Naive thymus-derived CD8-positive, alpha-beta T cell (primary cell): ENCODE measurements around the gene ETV2. TPM values are rescaled to one million over a fixed set of nuclear protein-coding genes. Genes with fewer than 3 reads are reported as not detected.
A peak's percentile ranks its signal among the peaks of the same experiment; 100 is the strongest.
"Not testable (repeated sequence)": the region's sequence is repeated elsewhere in the genome, so short reads cannot be mapped to it uniquely, and the experiment has no call there.

ENCODE experiments used
- ATAC-seq, 2 donors: fragments of 150-1000 bp; cut with Tn5 transposase in 1 of 2; sonication (Bioruptor Pico), chemical (Tn5 transposase) in 1 of 2; 1 replicate in 1 of 2; 2 replicates in 1 of 2; pipeline ENCODE4 v1.10.0; 2021; ENCODE audit warnings: mild to moderate bottlenecking in 2 of 2, moderate library complexity in 2 of 2
- POLR2A ChIA-PET: fragments of 350-600 bp; sonication (Branson Sonifier 250); formaldehyde crosslinking; loops from one replicate; lab custom pipeline; 2021; ENCODE audit warnings: antibody characterized with exemption; lab: Charles Lee
- DNase-seq, 10 donors: peaks; one replicate each; pipeline versions ENCODE4 v3.0.0 to v3.0.0-alpha.2; 2020 to 2022
- H3K27ac Mint-ChIP-seq, 10 donors: one replicate each; pipeline ENCODE4 v1.8.0; 2020 to 2022; ENCODE audit warnings: mild to moderate bottlenecking in 10 of 10, mixed read lengths in 10 of 10, moderate library complexity in 4 of 10, inconsistent platforms in 1 of 10
- H3K27me3 Mint-ChIP-seq, 5 donors: one replicate each; pipeline ENCODE4 v1.8.0; 2021 to 2022; ENCODE audit warnings: mixed read lengths in 5 of 5
- H3K36me3 Mint-ChIP-seq, 3 donors: one replicate each; pipeline ENCODE4 v1.8.0; 2020 to 2022; ENCODE audit warnings: mixed read lengths in 3 of 3, mild to moderate bottlenecking in 2 of 3, inconsistent platforms in 1 of 3
- H3K4me1 Mint-ChIP-seq, 4 donors: one replicate each; pipeline ENCODE4 v1.8.0; 2021 to 2022; ENCODE audit warnings: mixed read lengths in 4 of 4
- H3K4me3 Mint-ChIP-seq, 10 donors: one replicate each; pipeline ENCODE4 v1.8.0; 2020 to 2022; ENCODE audit warnings: mild to moderate bottlenecking in 10 of 10, mixed read lengths in 10 of 10, moderate library complexity in 6 of 10, inconsistent platforms in 1 of 10
- H3K9me3 Mint-ChIP-seq, 9 donors: one replicate each; pipeline ENCODE4 v1.8.0; 2020 to 2022; ENCODE audit warnings: mixed read lengths in 9 of 9, mild to moderate bottlenecking in 3 of 9, inconsistent platforms in 1 of 9, moderate library complexity in 1 of 9
- polyA plus RNA-seq, 3 donors: library from polyadenylated mRNA; unstranded; fragments of 300-500 nt; fragmentation: Illumina TruSeq; gene quantifications; one replicate each; pipeline ENCODE4 v1.2.3, GENCODE V29; 2021
- total RNA-seq, 8 experiments: library from RNA in 2 of 8; stranded (reverse) in 2 of 8; gene quantifications; one replicate each; pipeline ENCODE4 v1.2.3 and lab custom pipeline; 2021 to 2026

ETV2 gene
- total RNA-seq: 1 to 10 TPM in 1 of 2 experiments, under 1 TPM in 1; 0.55 to 1.0 TPM
- under 1 TPM in 2 of 3 donors, not detected in 1; 0.27 to 0.47 TPM for polyA plus RNA-seq
- total RNA-seq (lab: John Stamatoyannopoulos, UW): 0 to 1.1 (median 0.48) reads per million in 6 experiments

DNA sequence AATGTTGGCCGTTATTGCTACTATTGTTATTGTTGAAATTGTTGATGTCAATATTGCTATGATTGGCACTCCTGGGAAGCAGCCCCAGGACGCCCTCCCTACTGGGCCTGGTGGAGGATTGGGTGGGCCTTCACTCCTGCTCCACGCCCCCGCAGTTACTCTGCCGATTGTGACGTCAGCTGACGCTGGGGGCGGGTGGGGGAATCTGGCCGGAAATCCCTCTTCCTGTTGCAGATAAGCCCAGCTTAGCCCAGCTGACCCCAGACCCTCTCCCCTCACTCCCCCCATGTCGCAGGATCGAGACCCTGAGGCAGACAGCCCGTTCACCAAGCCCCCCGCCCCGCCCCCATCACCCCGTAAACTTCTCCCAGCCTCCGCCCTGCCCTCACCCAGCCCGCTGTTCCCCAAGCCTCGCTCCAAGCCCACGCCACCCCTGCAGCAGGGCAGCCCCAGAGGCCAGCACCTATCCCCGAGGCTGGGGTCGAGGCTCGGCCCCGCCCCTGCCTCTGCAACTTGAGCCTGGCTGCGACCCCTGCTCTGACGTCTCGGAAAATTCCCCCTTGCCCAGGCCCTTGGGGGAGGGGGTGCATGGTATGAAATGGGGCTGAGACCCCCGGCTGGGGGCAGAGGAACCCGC lies at the start of gene ETV2:
TSS of gene ETV2 (plus strand) at position 231 of the 637 bp plus-strand sequence. CDS start 716 bp downstream, outside the sequence.
- peak in 9 of 10 donors; percentile 41 to 81 (median 57) for DNase-seq
- peak within 1 kb of the TSS in 9 of 10 donors; percentile 45 to 94 (median 79) for H3K27ac Mint-ChIP-seq
- POLR2A ChIA-PET: interaction anchor here (1.5 kb wide), 2 partner anchors 12 to 103 kb away, joined by 4 to 6 read pairs; partner anchors contain the start of gene U2AF1L4
- no peaks in the 10 kb centered on the region for H3K27me3 Mint-ChIP-seq
- H3K9me3 Mint-ChIP-seq: no peaks in the 10 kb centered on the region
- H3K4me1 Mint-ChIP-seq: peaks cover 11 to 43% (median 34%) of the 10 kb centered on the region in 4 donors
- peak within 1 kb of the TSS; percentile 67 to 97 (median 86) for H3K4me3 Mint-ChIP-seq
- no peak for ATAC-seq
- peaks cover 0 to 17% (median 0%) of the 10 kb centered on the region in 3 donors for H3K36me3 Mint-ChIP-seq

DNA sequence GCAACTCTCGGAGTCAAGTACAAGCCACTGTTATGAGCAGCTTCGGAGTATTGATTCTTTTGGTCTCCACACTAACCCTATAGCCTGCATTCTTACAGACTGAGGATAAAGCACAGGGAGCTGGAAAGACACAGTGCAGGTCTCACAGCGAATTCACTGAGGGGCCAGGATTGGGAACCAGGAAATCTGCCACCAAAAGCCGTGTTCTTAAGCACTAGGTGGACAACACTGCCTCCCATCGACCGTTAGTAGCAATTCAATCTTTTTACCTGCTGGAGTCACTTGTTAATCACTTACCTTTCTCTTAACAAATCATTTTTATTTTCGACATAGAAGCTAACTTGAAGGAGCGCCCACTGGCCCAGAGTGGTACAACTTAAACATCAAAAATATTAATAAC lies 49.3 kb upstream of the ETV2 start:
- ATAC-seq (peak in 1 of 2 donors; percentile 46), DNase-seq (peak in 4 of 10 donors; percentile 17 to 46 (median 24))
- Mint-ChIP-seq H3K4me3 (no peak overlapping the region), H3K36me3 (no peaks in the 10 kb centered on the region), H3K27me3 (peaks cover 4 to 14% (median 10%) of the 10 kb centered on the region in 5 donors), H3K27ac (no peak overlapping the region), H3K9me3 (no peaks in the 10 kb centered on the region), H3K4me1 (peaks cover 0 to 3% (median 0%) of the 10 kb centered on the region in 4 donors)
- POLR2A ChIA-PET: no interaction called here

- H3K27me3 Mint-ChIP-seq: peaks cover 4 to 18% (median 14%) of the 10 kb centered on the region in 5 donors
- H3K4me3 Mint-ChIP-seq, H3K9me3 Mint-ChIP-seq, DNase-seq, POLR2A ChIA-PET, H3K4me1 Mint-ChIP-seq, H3K27ac Mint-ChIP-seq, ATAC-seq, H3K36me3 Mint-ChIP-seq: not testable (repeated sequence)
Observed at GRCh38 chr19:35595026-35595425, 46.5 kb upstream of the ETV2 start.

DNA sequence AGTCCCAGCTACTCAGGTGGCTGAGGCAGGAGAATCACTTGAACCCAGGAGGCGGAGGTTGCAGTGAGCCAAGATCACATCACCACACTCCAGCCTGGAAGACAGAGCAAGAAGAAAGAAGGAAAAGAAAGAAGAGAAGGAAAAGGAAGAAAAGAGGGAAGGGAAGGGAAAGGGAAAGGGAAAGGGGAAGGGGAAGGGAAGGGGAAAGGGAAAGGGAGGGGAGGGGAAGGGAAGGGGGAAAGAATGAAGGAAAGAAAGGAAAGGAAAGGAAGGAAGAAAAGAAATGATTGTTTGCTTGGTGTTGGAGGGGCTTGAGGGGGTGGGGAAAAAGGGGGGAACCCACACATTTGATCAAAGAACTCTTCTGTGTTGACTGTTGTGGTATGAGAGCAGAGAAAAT lies 45.6 kb upstream of the ETV2 start:
- no peaks in the 10 kb centered on the region for H3K9me3 Mint-ChIP-seq

GRCh38 chr19:35596366-35596999 lies 45.1 kb upstream of the ETV2 start:
- POLR2A ChIA-PET: interaction anchor here (0.6 kb wide), 1 partner anchor 39 kb away, joined by 5 read pairs; no protein-coding TSS in a partner anchor
- H3K4me1 Mint-ChIP-seq: peaks cover 0 to 3% (median 0%) of the 10 kb centered on the region in 4 donors
- H3K27me3 Mint-ChIP-seq: peaks cover 4 to 18% (median 16%) of the 10 kb centered on the region in 5 donors
- H3K4me3 Mint-ChIP-seq: no peak overlapping the region
- DNase-seq (peak in 1 of 10 donors; percentile 5), ATAC-seq (peak in 1 of 2 donors; percentile 48)
- no peaks in the 10 kb centered on the region for H3K36me3 Mint-ChIP-seq
- no peaks in the 10 kb centered on the region for H3K9me3 Mint-ChIP-seq
- peak overlapping the region in 1 of 10 donors; percentile 38 for H3K27ac Mint-ChIP-seq

More for the DNA sequence above, 45.6 kb upstream of the ETV2 start:
- ATAC-seq (no peak), DNase-seq (no peak)
- H3K4me1 Mint-ChIP-seq: peaks cover 0 to 3% (median 0%) of the 10 kb centered on the region in 4 donors
- H3K27ac Mint-ChIP-seq: peak overlapping the region in 1 of 10 donors; percentile 90
- no peaks in the 10 kb centered on the region for H3K36me3 Mint-ChIP-seq
- POLR2A ChIA-PET: no interaction called here
- H3K27me3 Mint-ChIP-seq: peaks cover 4 to 18% (median 15%) of the 10 kb centered on the region in 5 donors
- no peak overlapping the region for H3K4me3 Mint-ChIP-seq

DNA sequence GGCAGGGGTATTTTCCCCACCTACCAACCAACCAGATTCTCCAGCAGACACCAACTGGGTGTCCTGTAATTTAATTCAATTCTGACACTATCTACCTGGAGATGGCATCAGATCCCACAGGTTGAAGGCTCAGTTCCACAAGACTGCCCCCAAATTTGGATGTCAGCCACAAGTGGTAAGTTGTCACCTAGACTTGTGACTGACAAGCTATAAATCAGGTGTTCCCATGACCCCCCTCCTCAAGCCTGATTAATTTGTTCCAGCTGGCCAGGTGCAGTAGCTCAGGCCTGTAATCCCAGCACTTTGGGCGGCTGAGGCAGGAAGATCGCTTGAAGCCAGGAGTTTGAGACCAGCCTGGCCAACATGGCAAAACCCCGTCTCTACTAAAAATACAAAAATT lies 39.6 kb upstream of the ETV2 start:
- H3K36me3 Mint-ChIP-seq: no peaks in the 10 kb centered on the region
- no peak overlapping the region for H3K4me3 Mint-ChIP-seq
- ATAC-seq (no peak), DNase-seq (no peak)
- POLR2A ChIA-PET: interaction anchor here (0.6 kb wide), 1 partner anchor 36 kb away, joined by 4 read pairs; no protein-coding TSS in a partner anchor
- H3K4me1 Mint-ChIP-seq: no peaks in the 10 kb centered on the region
- peaks cover 0 to 9% (median 2%) of the 10 kb centered on the region in 5 donors for H3K27me3 Mint-ChIP-seq
- H3K27ac Mint-ChIP-seq: no peak overlapping the region
- H3K9me3 Mint-ChIP-seq: peaks cover 0 to 2% (median 0%) of the 10 kb centered on the region in 9 donors

GRCh38 chr19:35604436-35604835 lies 37.1 kb upstream of the ETV2 start:
- peaks cover 0 to 13% (median 5%) of the 10 kb centered on the region in 9 donors for H3K9me3 Mint-ChIP-seq
- H3K27ac Mint-ChIP-seq, POLR2A ChIA-PET, H3K36me3 Mint-ChIP-seq, H3K27me3 Mint-ChIP-seq, DNase-seq, ATAC-seq, H3K4me3 Mint-ChIP-seq: not testable (repeated sequence)
- H3K4me1 Mint-ChIP-seq: peaks cover 3 to 11% (median 7%) of the 10 kb centered on the region in 4 donors

GRCh38 chr19:35607170-35607569 lies 34.4 kb upstream of the ETV2 start:
- H3K27ac Mint-ChIP-seq, H3K4me3 Mint-ChIP-seq, ATAC-seq, H3K27me3 Mint-ChIP-seq, POLR2A ChIA-PET, H3K36me3 Mint-ChIP-seq, DNase-seq: not testable (repeated sequence)
- Mint-ChIP-seq H3K4me1 (peaks cover 5 to 29% (median 20%) of the 10 kb centered on the region in 4 donors), H3K9me3 (peaks cover 0 to 13% (median 5%) of the 10 kb centered on the region in 9 donors)

- H3K27ac Mint-ChIP-seq: no peak overlapping the region
- POLR2A ChIA-PET: interaction anchor here (0.7 kb wide), 1 partner anchor 1967 kb away, joined by 6 read pairs; no protein-coding TSS in a partner anchor
- no peak for DNase-seq
- H3K4me1 Mint-ChIP-seq: peaks cover 5 to 34% (median 24%) of the 10 kb centered on the region in 4 donors
- no peak overlapping the region for H3K4me3 Mint-ChIP-seq
- H3K9me3 Mint-ChIP-seq: peaks cover 0 to 13% (median 5%) of the 10 kb centered on the region in 9 donors
- no peaks in the 10 kb centered on the region for H3K27me3 Mint-ChIP-seq
- ATAC-seq: no peak
- H3K36me3 Mint-ChIP-seq: peaks cover 0 to 6% (median 4%) of the 10 kb centered on the region in 3 donors
Observed at GRCh38 chr19:35607661-35608060, 33.9 kb upstream of the ETV2 start.

DNA sequence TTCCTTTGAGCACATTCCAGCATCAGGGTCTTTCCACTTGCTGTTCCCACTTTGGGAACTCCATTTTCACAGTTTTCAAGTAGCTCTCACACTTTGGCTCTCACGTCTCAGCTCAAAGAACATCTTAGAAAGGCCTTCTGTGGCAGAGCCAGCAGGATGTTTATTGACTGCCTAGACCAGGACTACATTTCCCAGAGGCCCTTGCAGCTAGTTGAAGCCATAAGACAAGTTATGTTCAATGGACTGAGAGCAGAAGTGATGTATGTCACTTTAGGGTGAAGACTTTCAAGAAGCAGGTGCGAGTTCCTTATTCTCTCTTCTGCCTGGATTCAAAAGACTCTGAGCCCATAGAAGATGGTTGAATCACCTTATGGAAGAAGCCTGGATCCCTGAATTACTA lies 33.3 kb upstream of the ETV2 start:
- Mint-ChIP-seq H3K4me1 (peaks cover 5 to 34% (median 27%) of the 10 kb centered on the region in 4 donors), H3K36me3 (peaks cover 0 to 6% (median 4%) of the 10 kb centered on the region in 3 donors), H3K9me3 (peaks cover 0 to 13% (median 5%) of the 10 kb centered on the region in 9 donors), H3K27ac (peak overlapping the region in 1 of 10 donors; percentile 7), H3K27me3 (no peaks in the 10 kb centered on the region), H3K4me3 (peak overlapping the region in 2 of 10 donors; percentile 12 to 37)
- POLR2A ChIA-PET: interaction anchor here (0.7 kb wide), 1 partner anchor 1967 kb away, joined by 6 read pairs; no protein-coding TSS in a partner anchor
- ATAC-seq: no peak
- no peak for DNase-seq

- DNase-seq: peak in 1 of 10 donors; percentile 28
- POLR2A ChIA-PET: interaction anchor here (4.9 kb wide), 1 partner anchor 34 kb away, joined by 24 read pairs; no protein-coding TSS in a partner anchor
- Mint-ChIP-seq H3K36me3 (peaks cover 0 to 6% (median 4%) of the 10 kb centered on the region in 3 donors), H3K27ac (peak overlapping the region in 7 of 10 donors; percentile 75 to 90 (median 80)), H3K4me3 (peak overlapping the region in 7 of 10 donors; percentile 24 to 56 (median 43)), H3K4me1 (peaks cover 7 to 39% (median 28%) of the 10 kb centered on the region in 4 donors), H3K27me3 (no peaks in the 10 kb centered on the region), H3K9me3 (peaks cover 0 to 13% (median 5%) of the 10 kb centered on the region in 9 donors)
- ATAC-seq: peak in 1 of 2 donors; percentile 40
Observed at GRCh38 chr19:35609851-35610353, 31.6 kb upstream of the ETV2 start.

DNA sequence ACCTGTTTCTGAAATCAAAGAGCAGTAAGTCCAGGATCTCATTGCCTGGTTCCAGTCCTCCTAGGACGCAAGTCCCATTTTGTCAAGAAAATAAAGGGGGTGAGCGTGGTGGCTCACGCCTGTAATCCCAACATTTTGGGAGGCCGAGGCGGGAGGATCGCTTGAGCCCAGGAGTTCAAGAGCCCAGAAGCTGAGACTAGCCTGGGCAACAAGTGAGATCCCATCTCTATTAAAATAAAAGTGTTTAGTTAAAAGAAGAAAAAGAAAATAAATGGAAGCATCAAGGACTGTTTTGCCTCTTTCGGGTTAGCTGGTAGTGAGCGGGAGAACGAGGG lies 29.4 kb upstream of the ETV2 start:
- POLR2A ChIA-PET: interaction anchor here (1.0 to 4.9 kb wide), 5 partner anchors 10 to 122 kb away, joined by 3 to 24 read pairs (median 8); partner anchors contain the start of gene COX6B1
- peaks cover 0 to 10% (median 4%) of the 10 kb centered on the region in 9 donors for H3K9me3 Mint-ChIP-seq
- no peak for DNase-seq
- ATAC-seq: no peak
- peak overlapping the region; percentile 82 to 92 (median 89) for H3K4me3 Mint-ChIP-seq
- peaks cover 6 to 14% (median 8%) of the 10 kb centered on the region in 3 donors for H3K36me3 Mint-ChIP-seq
- H3K27me3 Mint-ChIP-seq: no peaks in the 10 kb centered on the region
- H3K27ac Mint-ChIP-seq: peak overlapping the region; percentile 83 to 98 (median 93)
- peaks cover 9 to 39% (median 28%) of the 10 kb centered on the region in 4 donors for H3K4me1 Mint-ChIP-seq
